ENCODE results near the gene SMARCD2.

DNA sequence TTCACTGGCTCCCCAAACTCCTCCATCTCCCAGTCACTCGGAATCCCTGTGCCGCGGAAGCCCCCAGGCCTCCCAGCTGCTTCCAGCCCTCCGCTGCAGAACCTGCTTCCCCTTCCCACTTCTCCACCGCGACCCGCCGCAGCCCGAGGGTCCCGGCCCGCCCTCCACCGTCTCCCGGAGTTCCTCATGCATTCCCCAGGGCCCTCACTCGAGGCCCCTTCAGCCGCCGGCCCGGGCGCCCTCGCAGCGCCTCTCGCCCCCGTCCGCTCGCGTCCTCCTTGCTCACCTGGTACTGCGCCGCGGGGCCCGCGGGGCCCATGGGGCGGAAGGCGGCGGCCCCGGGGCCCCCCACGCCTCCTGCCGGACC, 329 bp downstream of the SMARCD2 start:
- TF ChIP-seq, protein P1, sequence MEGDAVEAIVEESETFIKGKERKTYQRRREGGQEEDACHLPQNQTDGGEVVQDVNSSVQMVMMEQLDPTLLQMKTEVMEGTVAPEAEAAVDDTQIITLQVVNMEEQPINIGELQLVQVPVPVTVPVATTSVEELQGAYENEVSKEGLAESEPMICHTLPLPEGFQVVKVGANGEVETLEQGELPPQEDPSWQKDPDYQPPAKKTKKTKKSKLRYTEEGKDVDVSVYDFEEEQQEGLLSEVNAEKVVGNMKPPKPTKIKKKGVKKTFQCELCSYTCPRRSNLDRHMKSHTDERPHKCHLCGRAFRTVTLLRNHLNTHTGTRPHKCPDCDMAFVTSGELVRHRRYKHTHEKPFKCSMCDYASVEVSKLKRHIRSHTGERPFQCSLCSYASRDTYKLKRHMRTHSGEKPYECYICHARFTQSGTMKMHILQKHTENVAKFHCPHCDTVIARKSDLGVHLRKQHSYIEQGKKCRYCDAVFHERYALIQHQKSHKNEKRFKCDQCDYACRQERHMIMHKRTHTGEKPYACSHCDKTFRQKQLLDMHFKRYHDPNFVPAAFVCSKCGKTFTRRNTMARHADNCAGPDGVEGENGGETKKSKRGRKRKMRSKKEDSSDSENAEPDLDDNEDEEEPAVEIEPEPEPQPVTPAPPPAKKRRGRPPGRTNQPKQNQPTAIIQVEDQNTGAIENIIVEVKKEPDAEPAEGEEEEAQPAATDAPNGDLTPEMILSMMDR (IDR thresholded peaks at IDR 0.05) = no peak
- no peak for TF ChIP-seq POLR2A (IDR thresholded peaks at IDR 0.05)
